HepG2 (cell line): ENCODE results near the gene TRIM54. TPM values are rescaled to one million over a fixed set of nuclear protein-coding genes. Genes with fewer than 3 reads are reported as not detected.

ENCODE experiments used
- ATF1 ChIP-seq: IDR thresholded peaks from 2 replicates; pipeline ENCODE4 v1.6.1; 2016; ENCODE audit warnings: mild to moderate bottlenecking, control low read depth
- BCL6 ChIP-seq: IDR thresholded peaks from 2 replicates; pipeline ENCODE4 v1.6.1; 2016; ENCODE audit warnings: missing genetic modification reagents, missing compliant biosample characterization
- BRCA1 ChIP-seq: sonication (generic); formaldehyde crosslinking; IDR thresholded peaks from 2 replicates; pipeline ENCODE4 v1.4.0; 2020; ENCODE audit warnings: missing genetic modification reagents
- FLYWCH1 ChIP-seq: sonication (generic); formaldehyde crosslinking; IDR thresholded peaks from 2 replicates; pipeline ENCODE4 v1.8.1; 2023; ENCODE audit warnings: mild to moderate bottlenecking, missing genetic modification reagents
- GABPA ChIP-seq, 2 experiments: IDR thresholded peaks; 2 replicates each; pipeline ENCODE4 v1.6.1; 2011 to 2016; ENCODE audit warnings: low read depth in 2 of 2, low read length in 1 of 2, missing biosample characterization in 1 of 2, missing genetic modification characterization in 1 of 2
- GATAD1 ChIP-seq: IDR thresholded peaks from 2 replicates; pipeline ENCODE4 v1.6.1; 2016; ENCODE audit warnings: missing genetic modification reagents, missing compliant biosample characterization
- MTA3 ChIP-seq: sonication (generic); formaldehyde crosslinking; IDR thresholded peaks from 2 replicates; pipeline ENCODE4 v1.4.0; 2020; ENCODE audit warnings: missing genetic modification reagents
- NBN ChIP-seq: fragments of 450-650 bp; conservative IDR thresholded peaks from 2 replicates; pipeline ENCODE4 v1.6.1; 2017
- POGZ ChIP-seq: sonication (generic); formaldehyde crosslinking; IDR thresholded peaks from 2 replicates; pipeline ENCODE4 v1.4.0; 2020; ENCODE audit warnings: mild to moderate bottlenecking, missing genetic modification reagents
- POLR2A ChIP-seq, 2 experiments: IDR thresholded peaks; 2 replicates each; pipeline ENCODE4 v1.6.1; 2011; ENCODE audit warnings: low read depth in 2 of 2, low read length in 2 of 2, mild to moderate bottlenecking in 1 of 2, moderate library complexity in 1 of 2; ENCODE audit not compliant: insufficient read depth in 1 of 2
- RFX3 ChIP-seq: IDR thresholded peaks from 2 replicates; pipeline ENCODE4 v1.6.1; 2016; ENCODE audit warnings: missing biosample characterization, missing genetic modification reagents
- SUZ12 ChIP-seq: fragments of 150-350 bp; IDR thresholded peaks from 2 replicates; pipeline ENCODE4 v1.6.1; 2014; ENCODE audit warnings: low read depth, low read length
- ZNF720 ChIP-seq: sonication (generic); formaldehyde crosslinking; IDR thresholded peaks from 2 replicates; pipeline ENCODE4 v1.4.0; 2020; ENCODE audit warnings: missing genetic modification reagents
- ZNF780A ChIP-seq: sonication (generic); formaldehyde crosslinking; IDR thresholded peaks from 2 replicates; pipeline ENCODE4 v1.8.0; 2022; ENCODE audit warnings: mild to moderate bottlenecking, missing genetic modification reagents, moderate library complexity
- polyA plus RNA-seq, 8 experiments: library from polyadenylated mRNA; depleted of rRNA in 3 of 8; stranded (reverse) in 7 of 8; unstranded in 1 of 8; fragments of >200 nt; fragmentation: Illumina TruSeq in 4 of 8; extraction: Trizol in 4 of 8; gene quantifications; 2 replicates each; pipeline versions ENCODE4 v1.2.1 to v1.2.3, GENCODE V29; 2011 to 2016; ENCODE audit warnings: low read depth in 4 of 8, missing spikeins in 1 of 8, mixed read lengths in 1 of 8; ENCODE audit not compliant: insufficient read depth in 1 of 8
- total RNA-seq, 5 experiments: library from RNA; depleted of rRNA; stranded (reverse); fragments of >200 nt; fragmentation: Illumina TruSeq; extraction: Trizol; gene quantifications; 2 replicates each; pipeline ENCODE4 v1.2.3, GENCODE V29; 2016; ENCODE audit warnings: low read depth in 1 of 5
- TF ChIP-seq, protein P1 (sequence below): sonication (generic); formaldehyde crosslinking; IDR thresholded peaks from 2 replicates; pipeline ENCODE4 v1.4.0; 2020; ENCODE audit warnings: missing genetic modification reagents; ENCODE audit errors: not compliant biosample characterization
- TF ChIP-seq, protein P2 (sequence below): IDR thresholded peaks from 2 replicates; pipeline ENCODE4 v1.6.1; 2018; ENCODE audit warnings: missing genetic modification reagents
- TF ChIP-seq, protein P3 (sequence below): sonication (generic); formaldehyde crosslinking; IDR thresholded peaks from 2 replicates; pipeline ENCODE4 v1.5.0; 2020; ENCODE audit warnings: missing genetic modification reagents

The TRIM54 gene
- total and polyA plus RNA-seq, 2 of the 13 experiments (the other 11 are each of a cell fraction or from before 2014, with no cell fraction given), result 0.07 to 0.13 TPM

DNA sequence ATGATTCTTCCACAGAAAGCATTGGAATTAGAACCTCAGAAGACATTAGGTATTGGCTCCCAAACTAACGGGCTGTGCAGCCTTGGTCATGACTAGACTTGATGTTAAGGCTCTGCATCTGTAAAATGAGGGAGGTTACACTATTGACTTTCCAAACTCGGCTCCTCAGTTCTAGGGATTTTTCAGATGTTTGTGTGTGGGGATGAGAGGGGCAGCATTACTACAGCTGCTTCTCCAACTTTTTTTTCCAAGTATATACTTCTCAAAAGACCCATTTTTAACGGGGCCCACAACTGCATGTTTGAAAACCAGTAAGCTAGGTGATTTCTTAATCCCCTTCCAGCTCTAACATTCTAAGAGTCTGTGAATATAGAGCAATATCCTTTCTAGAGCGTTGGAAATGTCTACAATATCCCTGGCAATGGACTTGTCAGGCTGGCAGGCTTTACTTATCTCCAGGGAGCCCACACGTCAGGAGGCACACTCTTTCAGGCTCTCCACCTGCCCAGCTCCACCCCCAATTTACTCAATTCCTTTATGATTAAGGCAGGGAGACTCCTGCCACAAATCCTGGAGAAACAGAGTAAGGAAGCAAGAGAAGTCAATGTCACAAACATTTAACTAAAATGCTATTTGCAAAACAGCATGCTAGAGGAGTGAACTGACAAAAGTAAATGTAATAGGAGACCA is 41.5 kb downstream of the TRIM54 start (continued):
- TF ChIP-seq ZNF780A (CRISPR knock-in tag) (0 out of 2 replicates have a peak, but pooled peaks have one; percentile 11), MTA3 (CRISPR knock-in tag) (no peak), FLYWCH1 (CRISPR knock-in tag) (no peak), ZNF720 (no peak), RFX3 (CRISPR knock-in tag) (no peak), ATF1 (CRISPR knock-in tag) (no peak), POGZ (CRISPR knock-in tag) (no peak), SUZ12 (no peak), BRCA1 (CRISPR knock-in tag) (no peak), GATAD1 (CRISPR knock-in tag) (no peak), GABPA (IDR thresholded peaks at IDR 0.05; ENCODE audit: low read depth, low read length) (no peak), GABPA (CRISPR knock-in tag; IDR thresholded peaks at IDR 0.05; ENCODE audit: low read depth) (0 out of 2 replicates have a peak, but pooled peaks have one; percentile 23), BCL6 (no peak), POLR2A (IDR thresholded peaks at IDR 0.05; ENCODE audit: insufficient read depth in 1 of 2, low read depth in 2 of 2, low read length in 2 of 2) (peak in 1 of 2 experiments; percentile 37; a peak in 1 of 4 replicates), NBN (no peak)
- TF ChIP-seq, protein P1, sequence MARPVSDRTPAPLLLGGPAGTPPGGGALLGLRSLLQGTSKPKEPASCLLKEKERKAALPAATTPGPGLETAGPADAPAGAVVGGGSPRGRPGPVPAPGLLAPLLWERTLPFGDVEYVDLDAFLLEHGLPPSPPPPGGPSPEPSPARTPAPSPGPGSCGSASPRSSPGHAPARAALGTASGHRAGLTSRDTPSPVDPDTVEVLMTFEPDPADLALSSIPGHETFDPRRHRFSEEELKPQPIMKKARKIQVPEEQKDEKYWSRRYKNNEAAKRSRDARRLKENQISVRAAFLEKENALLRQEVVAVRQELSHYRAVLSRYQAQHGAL (CRISPR knock-in tag), result no peak
- TF ChIP-seq, protein P2, sequence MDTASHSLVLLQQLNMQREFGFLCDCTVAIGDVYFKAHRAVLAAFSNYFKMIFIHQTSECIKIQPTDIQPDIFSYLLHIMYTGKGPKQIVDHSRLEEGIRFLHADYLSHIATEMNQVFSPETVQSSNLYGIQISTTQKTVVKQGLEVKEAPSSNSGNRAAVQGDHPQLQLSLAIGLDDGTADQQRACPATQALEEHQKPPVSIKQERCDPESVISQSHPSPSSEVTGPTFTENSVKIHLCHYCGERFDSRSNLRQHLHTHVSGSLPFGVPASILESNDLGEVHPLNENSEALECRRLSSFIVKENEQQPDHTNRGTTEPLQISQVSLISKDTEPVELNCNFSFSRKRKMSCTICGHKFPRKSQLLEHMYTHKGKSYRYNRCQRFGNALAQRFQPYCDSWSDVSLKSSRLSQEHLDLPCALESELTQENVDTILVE (CRISPR knock-in tag), result no peak
- TF ChIP-seq, protein P3, sequence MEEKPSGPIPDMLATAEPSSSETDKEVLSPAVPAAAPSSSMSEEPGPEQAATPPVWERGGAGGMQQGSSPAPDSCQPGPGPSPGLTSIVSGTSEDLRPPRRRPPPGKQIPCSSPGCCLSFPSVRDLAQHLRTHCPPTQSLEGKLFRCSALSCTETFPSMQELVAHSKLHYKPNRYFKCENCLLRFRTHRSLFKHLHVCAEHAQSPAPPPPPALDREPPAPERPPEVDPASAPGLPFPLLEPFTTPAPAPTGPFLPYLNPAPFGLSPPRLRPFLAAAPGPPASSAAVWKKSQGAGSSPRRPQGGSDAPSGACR, result no peak
